Stimulated activated naive CD4-positive, alpha-beta T cell treated with Interleukin-2 at 50 U/mL for 16 hours (primary cell): ENCODE results near the gene OR6B2.

Experiments used
- DNase-seq: peaks from one replicate; lab custom pipeline; 2025; lab: John Stamatoyannopoulos, UW

The OR6B2 gene

DNA sequence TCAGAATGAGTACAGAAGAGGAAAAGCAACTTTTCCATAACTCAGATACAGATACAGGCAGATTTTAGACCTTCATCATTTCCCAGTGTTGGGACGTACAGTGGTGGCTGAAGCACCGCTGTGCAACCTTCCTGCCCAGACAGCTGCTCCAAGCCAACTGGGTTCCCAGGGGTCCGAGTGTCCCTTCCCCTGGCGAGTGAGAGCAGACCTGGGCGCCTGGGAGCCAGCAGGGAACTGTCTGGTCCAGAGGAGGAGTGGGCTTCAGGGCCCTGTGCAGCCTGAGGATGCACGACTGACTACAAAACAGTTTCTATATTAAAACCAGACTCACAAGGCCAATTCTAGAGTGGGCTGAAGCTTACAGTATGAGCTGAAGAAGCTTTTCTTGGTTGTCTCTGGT is 11.1 kb upstream of the OR6B2 start:
- no peak for DNase-seq

DNA sequence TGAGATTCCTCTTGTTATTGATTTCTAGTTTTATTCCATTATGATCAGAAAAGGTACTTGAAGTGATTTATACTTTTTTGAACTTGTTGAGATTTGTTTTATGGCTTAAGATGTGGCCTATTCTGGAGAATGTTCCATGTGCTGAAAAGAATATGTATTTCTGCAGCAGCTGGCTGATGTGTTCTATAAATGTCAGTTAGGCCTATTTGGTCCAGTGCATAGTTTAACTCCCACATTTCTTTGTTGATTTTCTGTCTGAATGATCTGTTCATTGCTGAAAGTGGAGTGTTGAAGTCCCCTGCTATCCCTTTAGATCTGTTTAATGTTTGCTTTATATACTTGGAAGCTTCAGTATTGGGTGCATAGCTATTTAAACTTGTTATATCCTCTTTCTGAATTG is 7.1 kb upstream of the OR6B2 start:
- DNase-seq = no peak

DNA sequence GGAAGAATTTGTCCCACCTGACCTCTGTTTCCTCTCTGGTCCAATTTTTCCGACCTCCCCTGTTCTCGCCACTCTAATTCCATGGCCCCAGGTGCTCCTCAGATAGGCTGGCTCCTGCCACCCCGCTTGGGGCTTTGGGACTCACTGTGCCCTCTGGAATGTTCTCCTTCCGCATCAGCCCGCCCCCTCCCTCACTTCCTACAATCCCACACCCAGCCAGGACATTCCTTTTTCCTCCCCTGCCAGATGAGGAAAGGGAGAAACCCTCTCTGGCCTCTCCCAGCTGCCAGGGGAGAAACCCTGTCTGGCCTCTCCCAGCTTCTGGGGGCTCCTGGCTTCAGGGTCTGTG is 3.1 kb upstream of the OR6B2 start:
- no peak for DNase-seq

- no peak for DNase-seq
Measured at GRCh38 chr2:240032406-240033329, 2.4 kb upstream of the OR6B2 start.

- DNase-seq = peak; percentile 19
Measured at GRCh38 chr2:240024766-240025165, 5.5 kb downstream of the OR6B2 start.

- no peak for DNase-seq
Measured at GRCh38 chr2:240023792-240024191, 6.4 kb downstream of the OR6B2 start.

DNA sequence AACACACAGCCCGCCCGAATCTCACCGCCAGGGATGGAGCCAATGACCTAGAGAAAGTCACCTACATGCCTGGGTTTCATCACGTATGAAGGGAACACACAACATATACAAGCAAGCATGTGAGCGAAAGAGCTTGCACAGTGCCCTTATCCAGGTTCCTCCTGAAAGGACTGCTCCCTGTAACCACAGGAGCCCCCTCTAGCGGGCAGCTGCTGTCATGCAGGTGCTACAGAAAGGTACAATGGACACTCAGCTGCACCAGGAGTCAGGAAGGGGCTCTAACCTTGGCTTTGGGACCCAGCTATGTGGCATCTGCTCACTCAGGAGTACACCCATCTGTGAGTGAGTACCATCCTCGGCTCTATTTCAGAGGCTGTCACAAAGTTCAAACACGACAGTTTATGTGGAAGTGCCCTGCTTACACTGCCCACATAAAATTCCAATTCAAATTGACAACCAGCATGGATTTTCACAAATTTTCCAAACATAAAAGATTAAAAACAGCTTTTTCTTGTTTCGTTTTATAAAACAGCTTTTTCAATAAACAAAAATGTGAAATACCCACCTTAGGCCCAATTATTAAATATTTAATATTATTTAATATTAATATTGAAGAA is 8.6 kb downstream of the OR6B2 start:
- peak; percentile 54 for DNase-seq

DNA sequence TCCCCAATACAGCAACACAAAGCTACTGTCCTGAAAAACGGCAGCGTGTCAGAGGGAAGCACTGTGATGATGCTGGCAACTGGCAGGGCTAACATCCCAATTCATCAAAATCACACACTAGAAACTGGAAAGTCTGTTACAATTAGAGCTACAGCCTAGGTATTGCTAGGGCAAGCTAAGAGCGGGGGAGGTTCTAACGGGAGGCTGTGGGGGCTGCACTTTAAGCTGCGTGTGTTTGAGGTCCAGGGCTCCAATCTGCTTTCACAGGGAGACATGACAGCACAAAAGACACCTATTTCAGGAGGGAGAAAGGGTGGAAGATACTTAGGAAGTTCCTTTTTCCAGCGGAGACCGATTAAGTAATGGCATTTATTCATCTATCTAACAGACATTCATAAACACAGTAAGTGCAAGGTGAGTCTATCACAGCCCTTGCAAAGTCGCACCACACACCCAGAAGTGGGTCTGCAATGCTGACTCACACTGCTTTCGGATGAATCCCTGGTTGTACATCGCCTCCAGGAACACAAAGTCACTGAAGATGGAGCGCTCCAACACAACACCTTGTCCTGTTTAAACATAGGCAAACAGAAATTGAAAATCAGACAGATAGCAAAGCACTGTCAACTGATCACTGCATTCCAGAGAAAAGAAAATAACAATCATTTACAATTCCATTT is 12.0 kb downstream of the OR6B2 start:
- no peak for DNase-seq

DNA sequence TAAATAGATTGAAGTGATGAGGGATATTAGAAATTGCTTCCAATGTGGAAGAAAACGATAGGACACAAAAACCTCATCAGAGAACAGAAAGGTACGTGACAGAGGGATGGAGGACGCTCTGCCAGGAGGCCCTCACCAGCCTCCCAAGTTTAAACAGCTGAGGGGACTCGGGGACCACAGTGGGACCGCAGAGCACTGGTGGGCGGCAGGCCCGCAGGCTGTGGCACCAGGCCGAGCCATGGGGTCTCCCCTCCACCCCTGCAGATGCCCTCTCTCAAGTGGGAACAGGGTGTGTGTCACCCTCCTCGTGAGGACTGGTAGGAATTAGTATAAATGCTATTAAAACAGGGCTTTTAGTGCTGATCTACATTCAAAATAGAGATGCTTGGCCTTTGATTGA is 15.9 kb downstream of the OR6B2 start:
- DNase-seq = no peak

DNA sequence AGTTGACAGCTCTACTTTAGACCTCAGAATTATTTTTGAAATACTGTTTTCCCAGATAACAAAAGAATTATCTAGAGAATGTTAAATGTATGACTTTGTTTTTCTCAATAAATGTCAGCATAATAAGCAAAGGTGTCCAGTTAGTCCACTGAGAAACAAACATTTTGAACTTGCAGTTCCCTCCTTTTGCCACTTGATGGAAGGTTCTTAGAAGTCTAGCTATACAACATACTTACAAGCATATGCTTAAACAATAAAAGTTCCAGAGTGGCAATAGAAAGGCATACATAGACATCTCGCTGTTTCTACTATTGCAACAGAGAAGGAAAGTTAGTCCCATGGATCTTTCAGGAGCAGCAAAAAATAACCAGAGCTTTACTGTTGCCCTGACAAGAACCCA is 16.9 kb downstream of the OR6B2 start:
- DNase-seq = no peak

- DNase-seq = no peak
Measured at GRCh38 chr2:240002983-240003382, 27.2 kb downstream of the OR6B2 start.

- no peak for DNase-seq
Measured at GRCh38 chr2:240000671-240001070, 29.6 kb downstream of the OR6B2 start.

- DNase-seq = no peak
Measured at GRCh38 chr2:239997686-239998409, 32.4 kb downstream of the OR6B2 start.

GRCh38 chr2:239994086-239994485 is 36.1 kb downstream of the OR6B2 start:
- no peak for DNase-seq

DNA sequence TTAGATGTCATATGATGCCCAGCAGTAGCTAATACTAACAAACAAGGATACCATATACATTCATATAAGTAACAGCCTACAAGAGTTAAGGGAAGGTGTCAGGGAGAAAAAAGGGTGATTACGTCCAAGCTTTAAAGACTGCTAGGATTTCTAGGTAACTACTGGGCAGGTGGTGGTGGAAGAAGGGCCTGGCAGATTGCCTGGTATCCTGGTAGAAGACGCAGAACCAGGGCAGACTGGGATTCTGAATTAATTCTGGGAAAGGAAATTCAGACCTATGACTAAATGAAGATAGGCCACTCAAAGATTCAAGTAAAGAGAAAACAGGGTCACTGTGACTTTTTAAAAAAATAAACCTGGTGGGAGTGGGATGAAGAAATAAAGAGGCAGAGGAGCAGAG is 36.9 kb downstream of the OR6B2 start:
- DNase-seq = no peak

DNA sequence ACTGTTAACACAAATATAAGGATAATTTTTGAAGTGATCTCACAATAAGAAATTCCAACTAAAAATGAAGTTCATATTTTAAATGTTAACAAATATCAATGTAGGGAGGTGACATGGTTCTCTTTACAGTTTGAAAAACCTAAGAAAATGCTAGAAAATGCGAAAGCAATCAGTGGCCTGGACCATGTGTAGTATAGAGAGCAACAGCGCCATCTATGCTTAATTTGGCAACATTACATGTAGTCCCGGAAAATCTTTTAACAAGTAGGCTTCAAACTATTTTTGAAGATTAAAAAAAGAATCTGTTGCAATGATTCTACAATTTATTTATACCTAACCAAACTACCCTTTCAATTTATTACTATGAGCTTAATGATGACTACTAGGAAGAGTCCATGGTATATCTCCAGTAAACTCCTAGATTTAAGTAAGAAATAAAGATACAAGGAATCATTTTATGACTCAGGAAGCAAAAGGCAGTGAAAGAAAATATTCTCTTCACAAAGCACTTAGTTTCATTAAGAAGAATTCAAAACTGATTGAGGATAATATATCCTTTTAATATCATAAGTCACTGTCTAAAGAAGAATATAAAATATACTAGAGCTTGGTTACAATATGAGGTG is 38.4 kb downstream of the OR6B2 start:
- no peak for DNase-seq

- no peak for DNase-seq
Measured at GRCh38 chr2:239990966-239991365, 39.3 kb downstream of the OR6B2 start.

- no peak for DNase-seq
Measured at GRCh38 chr2:239985356-239985755, 44.9 kb downstream of the OR6B2 start.

- no peak for DNase-seq
Measured at GRCh38 chr2:239984421-239985194, 45.6 kb downstream of the OR6B2 start.

- no peak for DNase-seq
Measured at GRCh38 chr2:239983004-239983778, 47.0 kb downstream of the OR6B2 start.
